Spleen (tissue), 11 donors: ENCODE results near the gene MRPL14. TPM values are rescaled to one million over a fixed set of nuclear protein-coding genes. Genes with fewer than 3 reads are reported as not detected.

Experiments used
- DNase-seq: peaks from one replicate; pipeline ENCODE4 v3.0.0-alpha.2; 2020
- H3K27ac ChIP-seq, 8 donors: fragments of 200-600 bp; sonication (generic) in 7 of 8; 1 replicate in 4 of 8; 2 replicates in 4 of 8; pipeline versions ENCODE4 v1.5.0 to v1.8.0; 2016 to 2021; ENCODE audit warnings: inconsistent platforms in 4 of 8, mild to moderate bottlenecking in 4 of 8, moderate library complexity in 1 of 8
- H3K27me3 ChIP-seq, 7 donors: fragments of 200-600 bp; sonication (generic) in 6 of 7; replicated peaks in 1 of 7; 1 replicate in 4 of 7; 2 replicates in 3 of 7; pipeline versions ENCODE4 v1.5.0 to v1.8.0; 2016 to 2021; ENCODE audit warnings: inconsistent platforms in 3 of 7, mild to moderate bottlenecking in 1 of 7
- H3K36me3 ChIP-seq, 6 donors: fragments of 200-600 bp; sonication (generic) in 5 of 6; 1 replicate in 4 of 6; 2 replicates in 2 of 6; pipeline versions ENCODE4 v1.5.0 to v1.8.0; 2016 to 2021; ENCODE audit warnings: inconsistent platforms in 2 of 6
- H3K4me1 ChIP-seq, 6 donors: fragments of 200-600 bp; sonication (generic) in 5 of 6; 1 replicate in 3 of 6; 2 replicates in 3 of 6; pipeline versions ENCODE4 v1.5.0 to v1.8.0; 2016 to 2021; ENCODE audit warnings: inconsistent platforms in 3 of 6
- H3K4me3 ChIP-seq, 8 donors: fragments of 200-600 bp; sonication (generic) in 7 of 8; 1 replicate in 4 of 8; 2 replicates in 4 of 8; pipeline versions ENCODE4 v1.5.0 to v1.8.0; 2016 to 2021; ENCODE audit warnings: inconsistent platforms in 4 of 8, mild to moderate bottlenecking in 4 of 8, moderate library complexity in 2 of 8
- H3K9me3 ChIP-seq, 8 donors: fragments of 200-600 bp; sonication (generic) in 7 of 8; 1 replicate in 4 of 8; 2 replicates in 4 of 8; pipeline versions ENCODE4 v1.5.0 to v1.8.0; 2016 to 2021; ENCODE audit warnings: inconsistent platforms in 4 of 8
- CTCF ChIP-seq, 11 experiments: fragments of 200-600 bp in 7 of 11; fragments of 450-650 bp in 4 of 11; sonication (generic) in 4 of 11; IDR thresholded peaks in 8 of 11; conservative IDR thresholded peaks in 3 of 11; 1 replicate in 7 of 11; 2 replicates in 4 of 11; pipeline versions ENCODE4 v1.4.0 to v1.8.0; 2016 to 2021; ENCODE audit warnings: antibody characterized with exemption in 11 of 11, inconsistent platforms in 4 of 11, mild to moderate bottlenecking in 1 of 11
- POLR2A ChIP-seq, 3 donors: fragments of 450-650 bp; IDR thresholded peaks; one replicate each; pipeline ENCODE4 v1.5.1; 2017; ENCODE audit warnings: antibody characterized with exemption in 3 of 3, mild to moderate bottlenecking in 1 of 3
- POLR2AphosphoS5 ChIP-seq, 3 donors: sonication (generic); formaldehyde crosslinking; IDR thresholded peaks; one replicate each; pipeline ENCODE4 v1.5.1; 2017; ENCODE audit warnings: antibody characterized with exemption in 3 of 3
- WGBS, 5 donors: extraction: QIAGEN DNeasy Blood & Tissue Kit in 3 of 5; methylation state at CpG; one replicate each; pipeline versions ENCODE4 v1.1.5 to v1.1.7; 2013 to 2018; 5-methylcytosine and 5-hydroxymethylcytosine counted together
- intact Hi-C: fragments of 100-400 bp; cut with DNase I; formaldehyde crosslinking; loops from one replicate; pipeline ENCODE4 v1.15.0; 2023; ENCODE audit warnings: low total_unique reads
- polyA plus RNA-seq, 3 donors: library from polyadenylated mRNA; stranded (reverse); fragments of 200-250 nt; gene quantifications; one replicate each; pipeline ENCODE4 v1.2.1, GENCODE V29; 2013
- total RNA-seq, 7 donors: library from RNA; depleted of rRNA in 3 of 7; stranded (reverse); fragments of >200 nt in 3 of 7; fragmentation: NEBNext Ultra II Directional in 4 of 7; extraction: Animal tissue kit (Norgen Biotek cat#: 25700) in 4 of 7; gene quantifications; one replicate each; pipeline versions ENCODE4 v1.1.0 to v1.2.1, GENCODE V29; 2016 to 2021
- donor health status: healthy with polysubstance abuse.
- donor health status: DM: no; HTN: no; CAD: no; lungs with moderate emphysema.
- donor health status: DM: no; HTN: no; CAD: no.
- donor health status: Bipolar disorder and iron deficiency.
- donor health status: healthy.
- donor health status: DM: no; HTN: no; CAD: no.
- donor health status: DM: yes; HTN: yes; CAD: no.

Gene MRPL14
- total and polyA plus RNA-seq, 10 donors = 20.2 to 55.3 (median 27.3) TPM

- intact Hi-C loops = no loop called here
- no peak for DNase-seq
- Histone ChIP-seq H3K27me3 (peaks cover 0 to 14% (median 2%) of the 10 kb centered on the region in 7 donors), H3K9me3 (no peaks in the 10 kb centered on the region), H3K4me3 (no peak overlapping the region), H3K27ac (no peak overlapping the region), H3K36me3 (no peaks in the 10 kb centered on the region), H3K4me1 (peaks cover 9 to 32% (median 24%) of the 10 kb centered on the region in 6 donors)
- 80 to 94% (median 87%) methylated on average over 5 of the region's 5 CpGs for WGBS, 5 donors
- TF ChIP-seq CTCF (IDR thresholded peaks at IDR 0.05 in 8 of 11, conservative IDR thresholded peaks at IDR 0.05 in 3 of 11) (no peak), POLR2A (IDR thresholded peaks at IDR 0.05) (no peak), POLR2AphosphoS5 (IDR thresholded peaks at IDR 0.05) (no peak)
Measured at GRCh38 chr6:44068607-44069296, 58.5 kb downstream of the MRPL14 start.

GRCh38 chr6:44067173-44068139 lies 59.8 kb downstream of the MRPL14 start:
- no peaks in the 10 kb centered on the region for H3K36me3 ChIP-seq
- intact Hi-C loops = no loop called here
- TF ChIP-seq CTCF (IDR thresholded peaks at IDR 0.05 in 8 of 11, conservative IDR thresholded peaks at IDR 0.05 in 3 of 11) = no peak
- no peak for TF ChIP-seq POLR2AphosphoS5 (IDR thresholded peaks at IDR 0.05)
- no peak for TF ChIP-seq POLR2A (IDR thresholded peaks at IDR 0.05)
- peaks cover 5 to 23% (median 13%) of the 10 kb centered on the region in 6 donors for H3K4me1 ChIP-seq
- DNase-seq = no peak
- peaks cover 0 to 5% (median 0%) of the 10 kb centered on the region in 7 donors for H3K27me3 ChIP-seq
- no peak overlapping the region for H3K4me3 ChIP-seq
- no peaks in the 10 kb centered on the region for H3K9me3 ChIP-seq
- H3K27ac ChIP-seq = no peak overlapping the region
- 53 to 71% (median 61%) methylated on average over 6 to 7 of the region's 7 CpGs for WGBS, 5 donors

GRCh38 chr6:44066394-44067172 lies 60.7 kb downstream of the MRPL14 start:
- Histone ChIP-seq H3K9me3 (no peaks in the 10 kb centered on the region), H3K4me3 (no peak overlapping the region), H3K27me3 (peaks cover 0 to 4% (median 0%) of the 10 kb centered on the region in 7 donors), H3K27ac (no peak overlapping the region), H3K4me1 (peaks cover 5 to 23% (median 12%) of the 10 kb centered on the region in 6 donors), H3K36me3 (no peaks in the 10 kb centered on the region)
- intact Hi-C loops = no loop called here
- 58 to 93% (median 84%) methylated on average over 3 to 6 of the region's 6 CpGs for WGBS, 5 donors
- DNase-seq = no peak
- TF ChIP-seq CTCF (IDR thresholded peaks at IDR 0.05 in 8 of 11, conservative IDR thresholded peaks at IDR 0.05 in 3 of 11) (no peak), POLR2A (IDR thresholded peaks at IDR 0.05) (no peak)
